NCI-H226 (cell line): Measurements from ENCODE around the gene ZFYVE28.

Source experiments
- DNase-seq: peaks from one replicate; pipeline ENCODE4 v3.0.0-alpha.2; 2015

Gene ZFYVE28

DNA sequence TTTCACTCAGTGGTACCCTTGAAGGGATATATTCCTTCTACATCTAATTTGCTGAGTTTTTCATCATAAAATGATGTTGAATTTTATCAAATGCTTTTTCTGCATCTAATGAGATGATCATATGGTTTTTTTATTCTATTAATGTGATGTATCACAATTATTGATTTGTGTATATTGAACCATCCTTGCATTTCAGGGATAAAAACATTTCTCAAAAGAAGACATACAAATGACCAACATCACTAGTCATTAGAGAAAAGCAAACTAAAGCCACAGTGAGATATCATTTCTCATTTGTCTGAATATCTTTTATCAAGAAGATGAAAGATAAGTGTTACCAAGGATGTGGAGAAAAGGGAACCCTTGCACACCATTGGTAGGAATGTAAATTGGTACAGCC is 90.9 kb downstream of the ZFYVE28 start:
- DNase-seq, result no peak

DNA sequence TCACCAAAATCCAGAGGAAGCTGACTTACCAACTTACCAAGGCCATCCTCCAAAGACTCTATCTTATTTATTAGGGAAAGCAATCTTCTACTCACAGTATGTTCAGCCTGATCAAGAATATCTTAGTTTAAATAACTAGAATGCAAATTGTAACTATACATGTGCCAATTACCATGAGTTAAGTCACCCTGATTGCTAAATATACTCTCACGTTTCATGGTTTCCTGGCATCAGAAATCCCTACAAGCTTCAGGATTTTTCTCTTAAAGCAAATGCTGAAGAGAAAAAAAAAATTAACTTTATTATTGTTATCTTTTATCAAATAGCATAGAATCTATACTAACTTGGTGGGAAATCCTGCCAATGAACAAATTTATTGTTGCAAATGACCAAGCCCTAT is 93.6 kb downstream of the ZFYVE28 start:
- no peak for DNase-seq

- DNase-seq, result no peak
Measured at GRCh38 chr4:2322841-2323240, 95.6 kb downstream of the ZFYVE28 start.

DNA sequence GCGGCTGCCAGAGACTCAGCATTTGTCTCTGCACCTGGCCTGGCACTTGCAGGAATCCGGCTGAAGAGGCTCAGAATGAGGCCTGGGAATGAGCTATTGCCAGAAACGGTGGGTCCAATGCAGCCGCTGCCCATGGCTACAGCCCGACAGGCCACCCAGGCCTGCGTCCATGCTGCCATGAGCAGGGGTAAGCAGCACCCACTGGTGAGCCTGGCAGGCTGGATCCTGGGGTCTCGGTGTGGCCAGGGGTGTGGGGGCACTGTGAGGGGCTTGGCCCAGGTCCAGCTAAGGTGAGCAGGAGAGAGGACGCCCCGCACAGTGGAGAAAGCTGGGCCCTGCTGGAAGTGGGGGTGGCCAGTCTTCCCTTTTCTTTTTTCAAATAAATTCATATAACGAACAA is 96.2 kb downstream of the ZFYVE28 start:
- no peak for DNase-seq

GRCh38 chr4:2321279-2322196 is 96.9 kb downstream of the ZFYVE28 start:
- DNase-seq, result no peak

DNA sequence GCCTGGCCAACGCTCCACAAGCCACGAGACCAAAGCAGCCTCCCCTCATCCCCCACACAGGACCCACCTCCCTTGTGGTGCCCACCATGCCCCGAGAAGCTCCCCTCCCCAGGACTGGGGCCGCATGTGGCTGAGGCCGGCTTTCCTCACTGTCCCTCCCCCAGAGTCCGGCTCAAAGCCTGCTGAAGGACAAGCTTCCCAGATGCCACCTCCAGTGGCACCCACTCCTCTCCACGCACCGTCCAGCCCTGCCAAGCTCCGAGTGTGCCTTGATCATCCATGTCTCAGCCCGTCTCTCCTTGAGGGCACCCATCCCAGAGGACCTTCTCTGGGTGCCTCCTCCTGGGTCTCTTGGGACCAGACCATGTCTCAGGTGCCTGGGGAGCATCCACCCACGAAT is 97.7 kb downstream of the ZFYVE28 start:
- no peak for DNase-seq

- no peak for DNase-seq
Measured at GRCh38 chr4:2320152-2320551, 98.3 kb downstream of the ZFYVE28 start.

- no peak for DNase-seq
Measured at GRCh38 chr4:2318885-2319284, 99.6 kb downstream of the ZFYVE28 start.

- no peak for DNase-seq
Measured at GRCh38 chr4:2318476-2318875, 100.0 kb downstream of the ZFYVE28 start.

DNA sequence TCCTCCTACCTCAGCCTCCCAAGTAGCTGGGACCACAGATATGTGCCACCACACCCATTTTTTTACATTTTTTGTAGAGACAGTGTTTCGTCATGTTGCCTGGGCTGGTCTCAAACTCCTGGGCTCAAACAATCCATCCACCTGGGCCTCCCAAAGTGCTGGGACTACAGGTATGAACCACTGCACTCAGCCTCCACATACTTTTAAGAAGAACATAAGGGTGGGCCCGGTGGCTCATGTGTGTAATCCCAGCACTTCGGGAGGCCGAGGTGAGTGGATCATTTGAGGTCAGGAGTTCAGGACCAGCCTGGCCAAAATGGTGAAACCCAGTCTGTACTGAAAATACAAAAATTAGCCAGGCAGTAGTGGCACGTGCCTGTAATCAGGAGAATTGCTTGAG is 105.1 kb downstream of the ZFYVE28 start:
- DNase-seq, result no peak

DNA sequence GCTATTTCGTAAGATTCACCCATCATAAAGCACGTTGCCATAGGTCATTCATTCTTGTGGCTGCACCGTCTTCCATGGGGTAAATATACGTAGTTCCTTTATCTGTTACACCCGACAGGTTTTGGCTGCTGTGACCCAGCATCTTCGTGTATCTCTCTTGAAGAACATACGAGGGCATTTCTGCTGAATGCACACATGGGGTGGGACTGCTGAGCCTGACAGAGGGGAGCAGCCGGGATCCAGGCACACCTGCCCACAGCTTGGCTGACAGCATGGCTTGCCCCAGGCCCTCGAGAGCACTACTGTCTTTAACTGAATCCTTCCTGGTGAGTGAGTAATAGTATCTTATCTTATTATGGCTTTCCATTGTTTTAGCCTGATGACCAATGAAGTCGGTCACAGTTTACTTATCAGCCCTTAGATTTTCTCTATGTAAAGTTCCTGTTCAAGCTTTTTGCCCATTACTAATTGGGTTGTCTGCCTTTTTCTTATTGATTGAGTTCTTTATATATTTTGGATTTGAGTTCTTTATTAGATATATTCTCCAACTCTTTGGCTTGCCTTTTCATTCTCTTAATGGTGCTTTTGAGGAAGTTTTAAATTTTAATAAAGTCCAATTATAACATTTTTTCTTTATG is 111.6 kb downstream of the ZFYVE28 start:
- no peak for DNase-seq

- no peak for DNase-seq
Measured at GRCh38 chr4:2305766-2306501, 112.5 kb downstream of the ZFYVE28 start.

- no peak for DNase-seq
Measured at GRCh38 chr4:2304877-2305561, 113.4 kb downstream of the ZFYVE28 start.

GRCh38 chr4:2304321-2304876 is 114.0 kb downstream of the ZFYVE28 start:
- no peak for DNase-seq

DNA sequence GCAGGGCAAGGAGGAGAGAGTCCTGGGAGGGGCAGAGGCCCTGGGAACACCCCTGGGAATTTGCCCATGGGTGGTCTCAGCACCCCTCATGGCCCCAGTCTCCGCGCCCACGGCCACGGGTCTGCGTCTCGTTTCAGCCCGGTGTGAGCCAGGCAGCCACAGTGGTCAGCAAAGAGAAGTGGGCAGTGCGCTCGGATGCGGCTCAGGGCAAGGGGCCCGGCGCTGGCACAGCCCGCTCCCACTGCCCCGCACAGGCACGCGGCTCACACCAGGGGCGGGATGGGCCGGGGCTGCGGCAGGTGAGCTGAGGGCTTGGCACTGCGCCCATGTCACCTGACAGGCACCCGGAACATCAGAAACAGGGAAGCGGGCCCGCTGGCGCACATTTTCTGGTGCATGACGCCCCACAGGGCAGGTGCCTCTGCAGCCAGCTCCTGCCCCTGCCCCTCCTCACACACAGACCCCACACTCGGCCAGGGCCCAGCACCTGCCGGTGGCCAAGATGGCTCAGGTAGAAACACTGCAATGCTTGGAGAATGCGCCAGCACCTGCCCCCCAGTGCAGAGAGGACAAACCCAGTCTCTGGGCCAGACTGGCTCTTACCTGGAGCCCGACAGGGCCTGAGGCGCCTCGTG is 114.6 kb downstream of the ZFYVE28 start:
- no peak for DNase-seq

DNA sequence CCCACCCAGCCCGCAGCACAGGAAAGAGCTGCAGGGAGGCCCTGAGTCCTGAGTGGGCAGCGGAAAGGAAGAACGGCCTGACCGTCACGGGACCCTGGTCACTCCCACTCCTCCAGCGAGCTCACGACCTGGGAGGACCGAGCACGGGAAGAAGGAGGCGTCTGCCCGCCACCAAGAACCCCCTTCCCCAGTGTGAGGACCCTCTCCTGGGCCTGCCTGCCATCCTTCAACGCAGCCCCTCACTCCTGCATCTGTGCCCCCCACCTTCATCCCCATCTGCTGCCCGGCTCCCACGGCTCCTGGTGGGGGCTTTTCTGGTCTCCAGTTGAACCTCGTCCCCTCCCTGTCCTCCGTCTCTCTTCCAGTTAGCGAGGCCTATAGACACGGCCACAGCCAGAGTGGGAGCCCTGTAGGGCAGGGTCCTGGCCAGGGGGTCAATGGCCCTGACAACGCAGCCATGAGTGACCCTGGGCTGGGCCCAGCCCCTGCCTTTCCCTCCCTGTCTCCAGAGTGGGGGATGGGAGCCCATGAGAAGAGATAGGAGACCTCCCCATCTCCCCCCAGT is 115.2 kb downstream of the ZFYVE28 start:
- DNase-seq, result no peak

- DNase-seq, result no peak
Measured at GRCh38 chr4:2302387-2303119, 115.9 kb downstream of the ZFYVE28 start.

DNA sequence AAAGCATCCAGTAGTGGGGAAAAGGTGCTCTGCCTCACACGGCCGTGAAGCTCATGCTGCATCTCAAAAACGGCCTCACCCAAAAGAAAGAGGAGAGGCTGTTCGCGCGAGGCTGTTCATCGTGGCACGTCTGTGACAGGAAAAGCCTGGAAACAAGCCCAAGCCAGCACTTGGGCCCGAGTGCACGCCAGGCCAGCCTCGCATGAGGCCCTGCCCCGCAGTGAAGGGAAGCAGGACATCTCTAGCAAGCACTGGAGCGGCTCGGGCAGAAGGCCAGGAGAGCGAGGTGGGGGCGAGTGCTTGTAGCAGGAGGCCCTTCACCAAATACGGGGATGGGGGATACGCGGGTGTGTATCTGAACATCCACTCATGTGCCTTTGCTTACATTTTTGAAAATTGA is 116.6 kb downstream of the ZFYVE28 start:
- DNase-seq, result no peak

- no peak for DNase-seq
Measured at GRCh38 chr4:2301225-2301642, 117.2 kb downstream of the ZFYVE28 start.

DNA sequence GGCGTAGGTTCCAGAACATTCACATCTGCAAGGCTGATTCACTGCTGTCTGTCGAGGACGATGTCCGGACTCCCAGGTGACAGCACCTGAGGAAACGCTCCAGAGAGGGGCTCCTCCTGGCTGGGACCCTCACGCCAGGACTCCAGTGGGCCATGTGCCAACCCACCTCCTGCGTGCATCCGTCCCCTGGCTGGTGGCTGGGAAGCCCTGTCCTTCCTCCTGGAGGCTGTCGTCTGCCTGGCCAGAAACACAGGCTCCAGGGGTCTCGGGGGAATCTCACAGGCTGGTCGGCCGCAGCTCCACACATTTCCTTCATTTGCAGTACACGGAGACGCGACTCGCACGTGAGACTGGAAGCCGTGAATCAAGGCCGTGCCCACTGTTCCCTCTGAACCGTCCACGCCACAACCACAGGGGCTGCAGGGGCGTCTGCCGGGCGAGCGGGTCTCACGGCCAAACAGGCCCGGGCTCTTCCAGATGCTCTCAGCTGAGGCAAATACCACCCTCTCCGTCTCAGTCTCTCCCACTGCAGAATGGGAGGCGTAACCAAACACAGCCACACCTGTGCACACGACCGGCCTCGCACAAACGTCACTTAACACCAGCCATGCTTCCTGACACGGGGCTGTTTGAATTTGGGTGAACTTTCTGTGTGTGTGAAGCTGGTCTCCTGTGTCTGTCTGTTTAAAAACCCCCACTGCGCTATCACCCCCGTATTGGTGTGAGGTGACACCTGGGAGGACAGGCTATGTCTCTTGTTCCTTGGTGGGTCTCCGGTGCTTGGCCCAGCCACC is 117.8 kb downstream of the ZFYVE28 start:
- DNase-seq, result no peak
